GM21447 (cell line): ENCODE results near the gene ATP8B3.

Experiments
- ATAC-seq: cut with Tn5 transposase; IDR thresholded peaks from one replicate; pipeline ENCODE4 v1.9.1; 2021; ENCODE audit not compliant: unreplicated experiment

Gene ATP8B3

GRCh38 chr19:1758959-1759903 lies 52.8 kb downstream of the ATP8B3 start:
- no peak for ATAC-seq

- ATAC-seq: no peak
Observed at GRCh38 chr19:1758231-1758577, 53.9 kb downstream of the ATP8B3 start.

- no peak for ATAC-seq
Observed at GRCh38 chr19:1757468-1758230, 54.4 kb downstream of the ATP8B3 start.

DNA sequence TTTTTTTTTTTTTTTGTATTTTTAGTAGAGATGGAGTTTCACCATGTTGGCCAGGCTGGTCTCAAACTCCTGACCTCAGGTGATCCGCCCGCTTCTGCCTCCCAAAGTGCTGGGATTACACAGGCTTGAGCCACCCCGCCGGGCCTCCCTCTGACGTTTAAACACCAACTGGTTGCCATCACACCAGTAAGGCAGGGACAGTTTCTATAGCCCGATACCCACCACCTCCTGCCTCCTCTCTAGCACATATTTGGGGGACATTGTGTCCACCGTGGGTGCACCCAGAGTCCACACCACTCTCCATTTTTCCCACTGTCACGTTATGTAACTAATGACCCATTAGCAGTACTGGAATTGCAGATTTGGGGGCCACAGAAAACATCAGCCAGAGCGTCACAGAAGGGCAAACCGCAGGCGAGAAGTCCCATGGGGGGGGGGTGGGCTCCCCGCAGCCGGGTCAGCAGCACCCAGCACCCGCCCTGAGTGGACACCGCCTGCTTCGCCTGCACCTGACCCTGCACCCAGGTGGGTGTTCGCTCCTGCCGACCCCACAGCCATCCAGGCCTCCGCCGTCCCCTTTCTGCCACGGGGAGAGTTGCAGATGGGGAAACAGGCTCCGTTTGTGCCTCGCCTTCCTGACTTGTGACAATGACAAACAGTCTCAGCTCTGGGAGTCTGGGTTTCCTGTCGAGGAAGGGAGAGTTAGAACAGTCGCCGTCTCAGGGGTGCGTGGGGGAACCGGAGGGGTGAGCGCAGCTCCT lies 55.2 kb downstream of the ATP8B3 start:
- no peak for ATAC-seq

DNA sequence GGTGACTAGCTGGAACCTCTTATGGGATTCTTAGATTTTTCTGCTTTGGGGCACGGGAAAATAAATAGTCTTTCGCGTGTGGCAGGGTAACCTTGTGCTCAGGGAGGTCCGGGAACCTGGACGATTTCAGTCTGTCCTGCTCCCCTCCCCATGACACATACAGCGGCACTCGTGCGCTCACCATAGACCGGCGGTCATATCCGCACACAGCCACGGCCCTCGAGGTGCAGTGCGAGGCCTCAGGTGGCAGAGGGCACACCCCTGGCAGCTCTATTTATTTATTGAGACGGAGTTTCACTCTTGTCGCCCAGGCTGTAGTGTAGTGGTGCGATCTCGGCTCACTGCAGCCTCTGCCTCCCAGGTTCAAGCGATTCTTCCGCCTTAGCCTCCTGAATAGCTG lies 55.8 kb downstream of the ATP8B3 start:
- ATAC-seq: no peak

- ATAC-seq: no peak
Observed at GRCh38 chr19:1755467-1756171, 56.5 kb downstream of the ATP8B3 start.

DNA sequence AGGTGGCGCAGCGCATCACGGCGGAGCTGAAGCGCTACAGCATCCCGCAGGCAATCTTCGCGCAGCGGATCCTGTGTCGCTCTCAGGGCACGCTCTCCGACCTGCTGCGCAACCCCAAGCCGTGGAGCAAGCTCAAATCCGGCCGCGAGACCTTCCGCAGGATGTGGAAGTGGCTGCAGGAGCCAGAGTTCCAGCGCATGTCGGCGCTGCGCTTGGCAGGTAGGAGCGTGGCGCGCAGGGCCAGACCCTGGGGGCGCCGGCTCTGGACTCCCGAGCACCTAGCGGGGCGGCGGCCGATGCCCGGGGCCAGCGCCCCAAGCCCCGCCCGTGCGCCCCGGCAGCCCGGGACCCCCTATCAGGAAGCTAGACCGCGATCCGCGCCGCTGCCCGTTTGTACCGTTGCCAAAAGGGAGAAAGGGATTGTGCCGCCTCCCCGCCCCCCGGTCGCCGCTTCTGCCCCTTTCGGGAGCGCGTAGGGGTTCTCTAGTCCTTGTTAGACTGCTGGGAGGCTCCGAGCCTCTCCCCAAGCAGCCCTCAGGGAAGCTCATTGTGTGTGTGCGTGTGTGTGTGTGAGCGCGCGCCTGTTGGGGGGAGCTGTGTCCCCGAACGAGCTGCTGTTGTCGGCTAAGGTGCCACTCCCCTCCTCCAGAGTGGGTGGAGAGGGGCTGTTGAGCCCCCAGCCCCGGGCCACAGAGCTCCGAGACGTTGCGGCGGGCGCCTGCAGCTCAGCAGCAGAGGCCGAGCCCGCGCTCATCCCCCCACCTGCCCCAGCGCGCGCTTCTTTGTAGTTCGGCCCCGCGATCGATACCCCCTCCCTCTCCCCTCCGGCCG lies 57.2 kb downstream of the ATP8B3 start:
- no peak for ATAC-seq

GRCh38 chr19:1754018-1754635 lies 57.9 kb downstream of the ATP8B3 start:
- no peak for ATAC-seq

DNA sequence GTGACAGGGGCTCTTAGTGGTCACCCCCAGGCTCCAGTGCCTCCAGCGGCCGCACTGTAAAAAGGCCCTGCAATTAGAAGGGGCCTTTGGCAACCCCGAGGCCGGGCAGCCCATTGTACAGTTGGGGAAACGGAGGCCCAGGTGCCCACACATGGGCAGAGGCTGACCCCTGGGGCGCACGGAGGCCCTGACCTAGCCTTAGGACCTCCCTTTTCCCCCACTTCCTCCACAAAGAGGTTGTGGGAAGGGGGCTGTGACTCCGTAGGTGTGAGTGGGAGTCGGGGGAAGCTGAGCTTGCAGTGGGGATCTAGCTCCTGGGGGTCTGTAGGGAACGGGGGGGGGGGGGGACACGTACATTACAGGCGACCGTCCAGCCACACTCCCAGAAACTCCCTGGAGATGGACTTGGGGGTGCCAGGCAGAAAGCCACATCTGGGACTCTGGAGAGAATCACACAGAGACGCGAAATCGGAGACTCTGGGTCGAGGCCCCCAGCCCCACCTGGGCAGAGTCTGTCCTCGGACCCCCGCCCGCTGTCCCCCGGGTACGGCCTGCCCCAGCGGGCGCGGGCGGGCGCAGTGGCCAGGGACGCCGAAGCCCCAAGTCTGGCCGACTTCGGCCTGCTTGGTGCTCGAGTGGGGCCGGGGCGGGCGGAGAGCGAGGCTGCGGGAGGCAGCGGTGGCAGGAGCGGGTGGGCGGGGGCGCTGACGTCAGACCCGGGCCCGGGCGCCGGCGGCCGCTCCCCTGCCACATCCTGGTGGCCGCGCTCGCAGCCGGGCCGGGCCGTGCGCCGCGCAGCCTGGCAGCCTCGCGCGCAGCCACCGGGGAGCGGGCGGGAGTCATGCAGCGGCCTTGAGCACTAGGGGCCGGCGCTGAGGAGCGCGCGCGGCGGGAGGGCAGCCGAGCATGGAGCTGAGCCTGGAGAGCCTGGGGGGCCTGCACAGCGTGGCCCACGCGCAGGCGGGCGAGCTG lies 59.0 kb downstream of the ATP8B3 start, which contains the start of gene ONECUT3:
ONECUT3 (plus strand) TSS at position 750 of the 972 bp plus-strand sequence; CDS start at position 907, 157 bp downstream.
- ATAC-seq: no peak

DNA sequence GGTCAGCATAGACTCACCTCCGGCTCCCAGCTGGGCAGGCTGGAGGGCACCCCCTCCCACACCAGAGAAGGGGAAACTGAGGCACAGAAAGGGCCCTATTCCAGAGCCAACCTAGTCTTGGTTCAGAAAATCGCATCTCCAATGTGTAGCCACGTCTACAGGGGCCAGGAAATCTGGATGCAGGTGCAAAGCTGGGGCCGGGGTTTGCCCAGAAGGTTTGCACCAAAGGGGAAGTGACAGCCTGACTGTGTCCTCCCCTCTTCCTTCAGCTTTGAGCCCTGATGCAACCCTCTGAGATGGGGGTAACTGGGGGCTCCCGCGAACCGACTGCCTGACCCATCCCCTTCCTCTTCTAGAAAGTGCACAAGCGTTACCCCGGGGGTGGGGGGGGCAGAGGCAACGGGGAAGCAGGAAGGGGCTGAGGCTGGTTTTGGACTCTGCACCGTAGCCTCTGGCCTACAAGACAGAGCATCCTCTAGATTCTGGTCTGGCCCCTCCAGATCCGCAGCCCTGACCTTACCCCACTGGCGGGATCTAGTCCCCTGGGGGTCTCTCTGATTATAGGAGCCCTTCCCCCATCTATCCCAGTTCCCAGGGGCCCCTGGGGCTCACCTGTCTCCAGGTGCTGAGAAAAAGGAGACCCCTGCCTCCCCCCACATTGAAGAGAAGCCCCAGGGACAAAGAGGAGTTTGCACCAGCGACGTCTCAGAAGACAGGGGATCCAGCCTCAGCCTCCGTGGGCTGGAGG lies 59.9 kb downstream of the ATP8B3 start:
- ATAC-seq: no peak

- ATAC-seq: no peak
Observed at GRCh38 chr19:1751367-1752008, 60.6 kb downstream of the ATP8B3 start.

GRCh38 chr19:1750343-1751021 lies 61.6 kb downstream of the ATP8B3 start:
- ATAC-seq: no peak

DNA sequence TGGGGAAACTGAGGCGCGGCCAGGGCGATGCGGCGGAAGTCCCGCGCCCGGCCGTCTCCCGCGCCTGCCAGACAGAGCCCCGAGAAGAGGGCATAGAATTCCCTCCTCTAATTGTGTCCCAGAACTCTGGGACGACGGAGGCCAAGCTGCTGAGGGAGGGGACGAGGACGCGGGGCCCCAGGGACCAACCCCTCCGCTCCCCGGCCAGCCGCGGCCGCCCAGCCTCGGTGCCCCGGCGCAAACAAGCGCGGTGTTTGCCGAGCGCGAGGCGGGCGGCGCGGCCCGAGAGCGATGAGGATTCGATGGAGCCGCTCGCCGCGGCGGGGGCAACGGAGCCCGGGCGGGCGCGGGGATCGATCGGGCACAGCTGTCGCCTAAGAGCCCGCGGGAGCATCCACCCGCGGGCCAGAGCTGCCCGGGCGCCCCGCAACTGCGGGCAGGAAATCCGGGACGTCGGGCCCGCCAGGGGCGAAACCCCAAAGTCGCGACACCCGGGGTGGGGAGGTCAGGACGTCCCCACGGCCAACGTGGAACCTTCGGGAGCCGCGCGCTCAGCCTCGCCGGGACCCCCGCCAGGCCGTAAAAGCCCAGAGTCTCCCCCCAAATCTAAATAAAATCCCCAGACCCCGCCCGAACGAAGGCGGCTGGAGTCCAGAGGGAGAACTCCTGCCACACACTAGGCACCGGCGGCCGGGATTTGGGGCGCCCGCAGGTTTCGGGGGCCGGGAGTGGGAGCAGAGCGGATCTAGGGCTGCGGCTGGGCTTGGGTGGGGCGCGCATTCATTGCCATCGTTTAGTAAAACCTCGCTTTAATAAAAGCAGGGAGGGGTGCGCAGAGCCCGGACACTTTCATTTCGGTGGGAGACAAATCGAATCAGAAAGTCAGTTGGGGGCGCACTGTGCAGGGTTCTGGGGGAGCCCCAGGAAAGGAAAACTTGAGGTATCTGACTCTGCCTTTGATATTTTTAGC lies 62.4 kb downstream of the ATP8B3 start:
- no peak for ATAC-seq

- no peak for ATAC-seq
Observed at GRCh38 chr19:1748873-1749341, 63.2 kb downstream of the ATP8B3 start.
